ENCODE measurements around the gene SMARCA2. TPM values are rescaled to one million over a fixed set of nuclear protein-coding genes. Genes with fewer than 3 reads are reported as not detected.

SMARCA2 gene
- total RNA-seq, 2 donors from 2014 or later: 118 to 177 TPM

GRCh38 chr9:2180704-2181103 is 165.6 kb downstream of the SMARCA2 start:
- Histone ChIP-seq H3K4me1 (ENCODE audit: control insufficient read depth in 1 of 2, low read depth in 2 of 2) (no peaks in the 10 kb centered on the region), H3K27me3 (replicated peaks; ENCODE audit: insufficient read depth) (no peaks in the 10 kb centered on the region), H3K4me3 (no peak overlapping the region), H3K36me3 (peaks cover 2% of the 10 kb centered on the region), H3K27ac (no peak overlapping the region), H3K9me3 (no peaks in the 10 kb centered on the region)
- no peak for DNase-seq (ENCODE audit: low spot score)
- TF ChIP-seq CTCF (IDR thresholded peaks at IDR 0.05): no peak
- ATAC-seq (ENCODE audit: insufficient number of reproducible peaks, low FRiP score, low read depth): no peak

GRCh38 chr9:2181792-2182191 is 166.6 kb downstream of the SMARCA2 start:
- Histone ChIP-seq H3K27ac (no peak overlapping the region), H3K36me3 (peaks cover 13% of the 10 kb centered on the region)
- TF ChIP-seq CTCF (IDR thresholded peaks at IDR 0.05): peak; percentile 47

GRCh38 chr9:2190939-2191608 is 175.9 kb downstream of the SMARCA2 start:
- H3K4me3 ChIP-seq: no peak overlapping the region
- no peaks in the 10 kb centered on the region for H3K9me3 ChIP-seq
- ATAC-seq (ENCODE audit: insufficient number of reproducible peaks, low FRiP score, low read depth): no peak
- peaks cover 40% of the 10 kb centered on the region for H3K36me3 ChIP-seq
- H3K4me1 ChIP-seq (ENCODE audit: control insufficient read depth in 1 of 2, low read depth in 2 of 2): no peaks in the 10 kb centered on the region
- DNase-seq (ENCODE audit: low spot score): no peak
- no peaks in the 10 kb centered on the region for H3K27me3 ChIP-seq (replicated peaks; ENCODE audit: insufficient read depth)
- TF ChIP-seq CTCF (IDR thresholded peaks at IDR 0.05): no peak
- H3K27ac ChIP-seq: no peak overlapping the region

More at GRCh38 chr9:2181792-2182191, 166.6 kb downstream of the SMARCA2 start:
- Histone ChIP-seq H3K4me1 (ENCODE audit: control insufficient read depth in 1 of 2, low read depth in 2 of 2) (no peaks in the 10 kb centered on the region), H3K9me3 (no peaks in the 10 kb centered on the region), H3K4me3 (no peak overlapping the region), H3K27me3 (replicated peaks; ENCODE audit: insufficient read depth) (no peaks in the 10 kb centered on the region)
- ATAC-seq (ENCODE audit: insufficient number of reproducible peaks, low FRiP score, low read depth) (no peak), DNase-seq (ENCODE audit: low spot score) (no peak)

- Histone ChIP-seq H3K36me3 (peaks cover 34% of the 10 kb centered on the region), H3K4me1 (ENCODE audit: control insufficient read depth in 1 of 2, low read depth in 2 of 2) (no peaks in the 10 kb centered on the region), H3K4me3 (no peak overlapping the region), H3K9me3 (no peaks in the 10 kb centered on the region), H3K27me3 (replicated peaks; ENCODE audit: insufficient read depth) (no peaks in the 10 kb centered on the region), H3K27ac (no peak overlapping the region)
- no peak for ATAC-seq (ENCODE audit: insufficient number of reproducible peaks, low FRiP score, low read depth)
- TF ChIP-seq CTCF (IDR thresholded peaks at IDR 0.05): no peak
- no peak for DNase-seq (ENCODE audit: low spot score)
These were observed 176.4 kb downstream of the SMARCA2 start for GRCh38 chr9:2191609-2191972.

- peaks cover 28% of the 10 kb centered on the region for H3K36me3 ChIP-seq
- no peak overlapping the region for H3K27ac ChIP-seq
- no peak for DNase-seq (ENCODE audit: low spot score)
These were observed 177.3 kb downstream of the SMARCA2 start for GRCh38 chr9:2192356-2192979.

More at GRCh38 chr9:2192356-2192979, 177.3 kb downstream of the SMARCA2 start:
- Histone ChIP-seq H3K4me1 (ENCODE audit: control insufficient read depth in 1 of 2, low read depth in 2 of 2) (no peaks in the 10 kb centered on the region), H3K4me3 (no peak overlapping the region), H3K9me3 (no peaks in the 10 kb centered on the region), H3K27me3 (replicated peaks; ENCODE audit: insufficient read depth) (no peaks in the 10 kb centered on the region)
- no peak for ATAC-seq (ENCODE audit: insufficient number of reproducible peaks, low FRiP score, low read depth)
- no peak for TF ChIP-seq CTCF (IDR thresholded peaks at IDR 0.05)
